Peyer's patch (tissue), 4 donors: Measurements from ENCODE around the gene VAV3.

Experiments
- POLR2A ChIP-seq, 2 donors: fragments of 450-650 bp; IDR thresholded peaks; one replicate each; pipeline ENCODE4 v1.5.1; 2017; ENCODE audit warnings: antibody characterized with exemption in 2 of 2, mild to moderate bottlenecking in 2 of 2, moderate library complexity in 2 of 2
- TF ChIP-seq, protein P1 (sequence below), 6 experiments: fragments of 450-650 bp in 4 of 6; fragments of 200-600 bp in 2 of 6; sonication (generic) in 1 of 6; IDR thresholded peaks; one replicate each; pipeline ENCODE4 v1.5.1; 2017 to 2019; ENCODE audit warnings: antibody characterized with exemption in 6 of 6, mild to moderate bottlenecking in 3 of 6, moderate library complexity in 1 of 6

DNA sequence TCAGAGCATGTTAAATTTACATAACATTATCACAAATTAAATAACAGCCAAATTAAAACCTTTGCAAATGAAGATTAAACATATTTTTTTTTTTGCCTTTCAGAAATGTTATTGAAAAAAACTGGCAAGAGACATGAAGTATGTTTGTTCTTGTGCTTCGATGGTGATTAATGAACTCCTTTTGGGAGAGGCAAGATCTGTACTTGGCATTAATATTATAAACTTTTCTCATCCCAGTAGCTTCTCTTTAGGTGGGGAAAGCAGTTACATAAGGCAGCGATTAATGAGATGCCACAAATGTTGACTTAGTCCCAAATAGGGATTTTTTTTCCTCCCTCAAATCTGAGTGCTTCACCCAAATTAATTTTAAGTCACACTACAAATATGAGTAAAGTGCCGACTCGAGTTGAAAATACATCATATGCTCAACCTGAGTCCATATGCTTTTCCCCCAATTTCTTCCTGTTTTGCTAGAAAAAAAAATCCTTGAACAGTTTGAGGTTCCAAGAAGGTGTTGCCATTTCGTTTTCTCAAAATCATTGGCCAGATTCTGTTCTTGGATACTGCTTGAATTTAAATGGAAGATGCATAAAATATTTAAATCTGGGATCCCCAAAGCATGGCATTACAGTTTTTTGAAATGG lies 294.5 kb downstream of the VAV3 start:
- TF ChIP-seq, protein P1, sequence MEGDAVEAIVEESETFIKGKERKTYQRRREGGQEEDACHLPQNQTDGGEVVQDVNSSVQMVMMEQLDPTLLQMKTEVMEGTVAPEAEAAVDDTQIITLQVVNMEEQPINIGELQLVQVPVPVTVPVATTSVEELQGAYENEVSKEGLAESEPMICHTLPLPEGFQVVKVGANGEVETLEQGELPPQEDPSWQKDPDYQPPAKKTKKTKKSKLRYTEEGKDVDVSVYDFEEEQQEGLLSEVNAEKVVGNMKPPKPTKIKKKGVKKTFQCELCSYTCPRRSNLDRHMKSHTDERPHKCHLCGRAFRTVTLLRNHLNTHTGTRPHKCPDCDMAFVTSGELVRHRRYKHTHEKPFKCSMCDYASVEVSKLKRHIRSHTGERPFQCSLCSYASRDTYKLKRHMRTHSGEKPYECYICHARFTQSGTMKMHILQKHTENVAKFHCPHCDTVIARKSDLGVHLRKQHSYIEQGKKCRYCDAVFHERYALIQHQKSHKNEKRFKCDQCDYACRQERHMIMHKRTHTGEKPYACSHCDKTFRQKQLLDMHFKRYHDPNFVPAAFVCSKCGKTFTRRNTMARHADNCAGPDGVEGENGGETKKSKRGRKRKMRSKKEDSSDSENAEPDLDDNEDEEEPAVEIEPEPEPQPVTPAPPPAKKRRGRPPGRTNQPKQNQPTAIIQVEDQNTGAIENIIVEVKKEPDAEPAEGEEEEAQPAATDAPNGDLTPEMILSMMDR (IDR thresholded peaks at IDR 0.05) = no peak
- no peak for TF ChIP-seq POLR2A (IDR thresholded peaks at IDR 0.05)
